H1 (cell line): ENCODE measurements around the gene KLK1. TPM values are rescaled to one million over a fixed set of nuclear protein-coding genes. Genes with fewer than 3 reads are reported as not detected.

Experiments used
- CTCF ChIA-PET: fragments of 300-600 bp; sonication (Branson Sonifier 250); formaldehyde crosslinking; loops from one replicate; lab custom pipeline; 2021; ENCODE audit not compliant: partially characterized antibody; lab: Charles Lee
- POLR2A ChIA-PET: fragments of 300-600 bp; sonication (Branson Sonifier 250); formaldehyde crosslinking; loops from one replicate; lab custom pipeline; 2021; ENCODE audit warnings: inconsistent platforms; ENCODE audit not compliant: partially characterized antibody; lab: Charles Lee
- DNase-seq, 2 experiments: peaks; one replicate each; pipeline versions ENCODE4 v3.0.0 to v3.0.0-alpha.2; 2010 to 2022; ENCODE audit warnings: low spot score in 2 of 2, low read depth in 1 of 2, mixed read lengths in 1 of 2
- FAIRE-seq: peaks from 2 replicates; lab custom pipeline; 2011; peaks lifted over from hg19 to GRCh38; lab: Jason Lieb, UNC
- H2AFZ ChIP-seq: 2 replicates; pipeline ENCODE4 v1.8.1; 2012; ENCODE audit warnings: low read length, inconsistent platforms
- H2AK5ac ChIP-seq: 2 replicates; pipeline ENCODE4 v1.6.1; 2013; ENCODE audit warnings: low read depth, low read length
- H2BK120ac ChIP-seq: replicated peaks from 2 replicates; pipeline ENCODE3; 2013; ENCODE audit warnings: low read depth, low read length, inconsistent platforms
- H2BK12ac ChIP-seq: 2 replicates; pipeline ENCODE4 v1.6.1; 2013; ENCODE audit warnings: low read depth, low read length
- H2BK15ac ChIP-seq: 2 replicates; pipeline ENCODE4 v1.6.1; 2013; ENCODE audit warnings: low read length
- H2BK20ac ChIP-seq: 2 replicates; pipeline ENCODE4 v1.6.1; 2013; ENCODE audit warnings: low read length
- H2BK5ac ChIP-seq: 2 replicates; pipeline ENCODE4 v1.6.1; 2013; ENCODE audit warnings: low read depth, low read length
- H3K14ac ChIP-seq: 2 replicates; pipeline ENCODE4 v1.6.1; 2013; ENCODE audit warnings: inconsistent platforms; ENCODE audit not compliant: insufficient read length
- H3K18ac ChIP-seq: 2 replicates; pipeline ENCODE4 v1.6.1; 2013; ENCODE audit warnings: low read length; ENCODE audit errors: extremely low read depth
- H3K23ac ChIP-seq: 2 replicates; pipeline ENCODE4 v1.6.1; 2013; ENCODE audit warnings: inconsistent platforms; ENCODE audit not compliant: insufficient read length
- H3K23me2 ChIP-seq: 2 replicates; pipeline ENCODE4 v1.6.1; 2013; ENCODE audit warnings: low read depth, low read length
- H3K27ac ChIP-seq: 2 replicates; pipeline ENCODE4 v1.6.1; 2011; ENCODE audit warnings: low read depth, low read length, inconsistent platforms
- H3K27me3 ChIP-seq, 4 experiments: replicated peaks in 1 of 4; 1 replicate in 1 of 4; 2 replicates in 3 of 4; pipeline versions ENCODE4 v1.6.1 to v1.8.1; 2011 to 2013; ENCODE audit warnings: low read length in 3 of 4, mild to moderate bottlenecking in 3 of 4, inconsistent platforms in 2 of 4, mixed read lengths in 2 of 4, moderate library complexity in 1 of 4; ENCODE audit not compliant: control insufficient read depth in 3 of 4, insufficient read depth in 3 of 4; ENCODE audit errors: extremely low read depth in 1 of 4
- H3K36me3 ChIP-seq, 4 experiments: 2 replicates each; pipeline versions ENCODE4 v1.6.1 to v1.8.1; 2011 to 2013; ENCODE audit warnings: mild to moderate bottlenecking in 4 of 4, low read length in 3 of 4, moderate library complexity in 2 of 4, control low read depth in 1 of 4, inconsistent platforms in 1 of 4; ENCODE audit not compliant: insufficient read depth in 4 of 4, control insufficient read depth in 2 of 4
- H3K4ac ChIP-seq: replicated peaks from 2 replicates; pipeline ENCODE3; 2013; ENCODE audit warnings: low read length, low read depth, mixed read lengths, inconsistent platforms; ENCODE audit not compliant: insufficient read length
- H3K4me1 ChIP-seq, 4 experiments: replicated peaks in 1 of 4; 1 replicate in 1 of 4; 2 replicates in 3 of 4; pipeline versions ENCODE4 v1.6.1 to v1.8.1; 2011 to 2013; ENCODE audit warnings: low read length in 3 of 4, inconsistent platforms in 2 of 4, mixed read lengths in 1 of 4; ENCODE audit not compliant: insufficient read depth in 4 of 4, control insufficient read depth in 3 of 4
- H3K4me2 ChIP-seq, 2 experiments: 2 replicates each; pipeline versions ENCODE4 v1.6.1 to v1.8.1; 2011 to 2013; ENCODE audit warnings: low read depth in 2 of 2, low read length in 2 of 2, control low read depth in 1 of 2, inconsistent platforms in 1 of 2, mild to moderate bottlenecking in 1 of 2; ENCODE audit not compliant: insufficient read depth in 1 of 2
- H3K4me3 ChIP-seq, 4 experiments: fragments of 200-600, 300-600 bp in 1 of 4; sonication (generic), shearing (Covaris generic), sonication (Bioruptor Twin) in 1 of 4; 2 replicates each; pipeline versions ENCODE4 v1.5.1 to v1.8.1; 2011 to 2016; ENCODE audit warnings: low read length in 4 of 4, low read depth in 3 of 4, control low read depth in 2 of 4, inconsistent platforms in 2 of 4, mild to moderate bottlenecking in 2 of 4, mixed read lengths in 1 of 4, moderate library complexity in 1 of 4; ENCODE audit not compliant: insufficient read depth in 2 of 4; ENCODE audit errors: extremely low read depth in 1 of 4
- H3K56ac ChIP-seq: replicated peaks from 2 replicates; pipeline ENCODE3; 2013; ENCODE audit warnings: low read depth, mild to moderate bottlenecking, mixed read lengths, low read length, inconsistent platforms; ENCODE audit not compliant: insufficient read length
- H3K79me1 ChIP-seq: 2 replicates; pipeline ENCODE4 v1.6.1; 2013; ENCODE audit warnings: low read depth, low read length, control low read depth
- H3K79me2 ChIP-seq, 2 experiments: 2 replicates each; pipeline versions ENCODE4 v1.6.1 to v1.8.1; 2012 to 2013; ENCODE audit warnings: low read length in 2 of 2, mild to moderate bottlenecking in 2 of 2, inconsistent platforms in 1 of 2; ENCODE audit not compliant: insufficient read depth in 2 of 2, control insufficient read depth in 1 of 2
- H3K9ac ChIP-seq, 4 experiments: replicated peaks in 1 of 4; 1 replicate in 1 of 4; 2 replicates in 3 of 4; pipeline versions ENCODE4 v1.6.1 to v1.8.1; 2011 to 2013; ENCODE audit warnings: low read depth in 3 of 4, low read length in 3 of 4, control low read depth in 2 of 4, mild to moderate bottlenecking in 2 of 4, moderate library complexity in 2 of 4, inconsistent platforms in 1 of 4; ENCODE audit errors: extremely low read depth in 1 of 4
- H3K9me3 ChIP-seq, 2 experiments: 2 replicates each; pipeline versions ENCODE4 v1.6.1 to v1.8.1; 2012 to 2013; ENCODE audit warnings: mild to moderate bottlenecking in 2 of 2, moderate library complexity in 2 of 2, control low read depth in 1 of 2, inconsistent platforms in 1 of 2, low read depth in 1 of 2, low read length in 1 of 2, mixed read lengths in 1 of 2; ENCODE audit not compliant: insufficient read depth in 2 of 2
- H4K20me1 ChIP-seq, 2 experiments: replicated peaks in 1 of 2; 2 replicates each; pipeline versions ENCODE3 to v1.8.1; 2011 to 2013; ENCODE audit warnings: inconsistent platforms in 2 of 2, low read length in 2 of 2, mild to moderate bottlenecking in 1 of 2; ENCODE audit not compliant: insufficient read depth in 2 of 2, control insufficient read depth in 1 of 2
- H4K5ac ChIP-seq: 2 replicates; pipeline ENCODE4 v1.6.1; 2013; ENCODE audit warnings: low read length, low read depth, mixed read lengths, inconsistent platforms; ENCODE audit not compliant: insufficient read length
- H4K8ac ChIP-seq: 2 replicates; pipeline ENCODE4 v1.8.0; 2013; ENCODE audit warnings: mild to moderate bottlenecking, moderate library complexity, low read length, inconsistent platforms; ENCODE audit not compliant: insufficient read depth; ENCODE audit errors: extremely low read depth
- H4K91ac ChIP-seq: replicated peaks from 2 replicates; pipeline ENCODE3; 2013; ENCODE audit warnings: low read length, mixed read lengths, inconsistent platforms; ENCODE audit not compliant: insufficient read length
- CREB1 ChIP-seq: IDR thresholded peaks from 2 replicates; pipeline ENCODE4 v1.6.1; 2012; ENCODE audit warnings: inconsistent platforms
- E2F6 ChIP-seq: IDR thresholded peaks from 2 replicates; pipeline ENCODE4 v1.6.1; 2012; ENCODE audit warnings: inconsistent platforms
- FOSL1 ChIP-seq: IDR thresholded peaks from 2 replicates; pipeline ENCODE4 v1.6.1; 2011; ENCODE audit warnings: mild to moderate bottlenecking, low read depth, low read length, moderate library complexity; ENCODE audit not compliant: insufficient read depth
- JUN ChIP-seq: IDR thresholded peaks from 2 replicates; pipeline ENCODE4 v1.6.1; 2011; ENCODE audit warnings: low read depth, mild to moderate bottlenecking, improper control_type of control experiment, low read length
- KDM5A ChIP-seq: fragments of 200-600 bp; IDR thresholded peaks from 2 replicates; pipeline ENCODE4 v1.7.1; 2012; ENCODE audit warnings: mild to moderate bottlenecking, low read length, inconsistent platforms, mixed read lengths
- SRF ChIP-seq: IDR thresholded peaks from 2 replicates; pipeline ENCODE4 v1.6.1; 2011; ENCODE audit warnings: mild to moderate bottlenecking, low read depth, low read length, moderate library complexity
- WGBS, 2 experiments: shearing (Covaris generic) in 1 of 2; methylation state at CpG; one replicate each; pipeline versions ENCODE4 v1.1.6 to v1.1.7; 2013 to 2015; ENCODE audit warnings: low lambda C conversion rate in 2 of 2, mixed read lengths in 2 of 2, inconsistent platforms in 1 of 2, low coverage in 1 of 2, missing lambda C conversion rate in 1 of 2; ENCODE audit not compliant: insufficient replicate concordance in 2 of 2, insufficient coverage in 1 of 2, insufficient read length in 1 of 2; ENCODE audit errors: extremely low coverage in 1 of 2, missing lambda C conversion rate in 1 of 2; 5-methylcytosine and 5-hydroxymethylcytosine counted together
- polyA plus RNA-seq, 7 experiments: library from polyadenylated mRNA; depleted of rRNA in 3 of 7; stranded (reverse) in 5 of 7; unstranded in 2 of 7; fragments of >200 nt in 5 of 7; fragments of 200-250 nt in 2 of 7; gene quantifications; 1 replicate in 5 of 7; 2 replicates in 1 of 7; 4 replicates in 1 of 7; pipeline versions ENCODE4 v1.2.1 to v1.2.3, GENCODE V29; 2011 to 2013; ENCODE audit warnings: missing spikeins in 2 of 7, mixed read lengths in 2 of 7
- total RNA-seq: library from RNA; stranded (reverse); fragmentation: NEBNext Ultra II Directional; extraction: Animal tissue kit (Norgen Biotek cat#: 25700); gene quantifications from 2 replicates; pipeline ENCODE4 v1.2.1, GENCODE V29; 2021

KLK1 gene
- total and polyA plus RNA-seq, 2 of the 8 experiments (the other 6 are each of a cell fraction or from before 2014, with no cell fraction given), result 3.4 to 4.0 TPM

- POLR2A ChIA-PET, result interaction anchor here (0.6 to 9.7 kb wide), 15 partner anchors 13 to 466 kb away, joined by 3 to 110 read pairs (median 3); partner anchors contain the start of gene ACP4
- H3K27ac ChIP-seq, result no peak overlapping the region
Measured at GRCh38 chr19:50779504-50780457, 43.8 kb downstream of the KLK1 start.

More at GRCh38 chr19:50779504-50780457, 43.8 kb downstream of the KLK1 start:
- H3K27me3 ChIP-seq, result peaks cover 3 to 55% (median 36%) of the 10 kb centered on the region in 4 experiments
- DNase-seq (no peak), FAIRE-seq (no peak)
- H2BK15ac ChIP-seq, result no peak overlapping the region
- H4K5ac ChIP-seq, result no peak overlapping the region
- no peak overlapping the region for H3K14ac ChIP-seq
- H4K20me1 ChIP-seq, result peaks cover 0 to 2% of the 10 kb centered on the region in 2 experiments
- H2BK12ac ChIP-seq, result no peak overlapping the region; the same call in 1 of the 2 replicates
- TF ChIP-seq E2F6, result no peak
- no peak for TF ChIP-seq CREB1
- TF ChIP-seq FOSL1, result no peak
- TF ChIP-seq JUN, result no peak
- no peak for TF ChIP-seq KDM5A
- TF ChIP-seq SRF, result no peak
- H4K91ac ChIP-seq, result no peak overlapping the region
- no peak overlapping the region for H2BK5ac ChIP-seq
- peaks cover 4% of the 10 kb centered on the region; the same call in 1 of the 2 replicates for H3K23me2 ChIP-seq
- H3K4ac ChIP-seq, result no peak overlapping the region
- H3K4me2 ChIP-seq, result no peak overlapping the region
- H2BK20ac ChIP-seq, result peak overlapping the region; percentile 52; the same call in 1 of the 2 replicates
- H3K9me3 ChIP-seq, result no peaks in the 10 kb centered on the region
- H3K18ac ChIP-seq, result no peak overlapping the region
- H3K23ac ChIP-seq, result no peak overlapping the region
- no peak overlapping the region for H2AFZ ChIP-seq
- H2BK120ac ChIP-seq, result no peak overlapping the region
- H3K56ac ChIP-seq, result no peak overlapping the region
- H4K8ac ChIP-seq, result no peak overlapping the region
- H3K4me1 ChIP-seq, result peaks cover 2 to 7% (median 4%) of the 10 kb centered on the region in 4 experiments; a peak in 5 of 7 replicates
- no peaks in the 10 kb centered on the region for H3K36me3 ChIP-seq
- H3K9ac ChIP-seq, result no peak overlapping the region
- no peak overlapping the region for H2AK5ac ChIP-seq
- 79% methylated on average over 21 of the region's 25 CpGs; no CpG with 5 or more reads in 1 of the 2 experiments for WGBS, 2 experiments
- no peaks in the 10 kb centered on the region for H3K79me2 ChIP-seq
- H3K79me1 ChIP-seq, result no peaks in the 10 kb centered on the region
- CTCF ChIA-PET, result interaction anchor here (0.6 to 10.2 kb wide), 18 partner anchors 15 to 314 kb away, joined by 3 to 170 read pairs (median 4); partner anchors contain the start of genes CLEC11A and SHANK1
- H3K4me3 ChIP-seq, result no peak overlapping the region
